SK-N-SH (cell line): ENCODE results near the gene ZBTB46.

ENCODE experiments used
- CHD2 ChIP-seq: fragments of 150-350 bp; IDR thresholded peaks from 2 replicates; pipeline ENCODE4 v1.6.1; 2018; ENCODE audit warnings: low read length; ENCODE audit not compliant: partially characterized antibody
- CTCF ChIP-seq: fragments of 200-600 bp; sonication (generic); IDR thresholded peaks from 2 replicates; pipeline ENCODE4 v1.6.1; 2017; ENCODE audit warnings: antibody characterized with exemption, mild to moderate bottlenecking, moderate library complexity
- ELF1 ChIP-seq: IDR thresholded peaks from 2 replicates; pipeline ENCODE4 v1.4.0; 2012
- EP300 ChIP-seq, 2 experiments: IDR thresholded peaks; 2 replicates each; pipeline versions ENCODE4 v1.4.0 to v1.6.1; 2012; ENCODE audit warnings: borderline replicate concordance in 1 of 2, low read depth in 1 of 2, low read length in 1 of 2
- JUND ChIP-seq: IDR thresholded peaks from 2 replicates; pipeline ENCODE4 v1.4.0; 2012
- MAX ChIP-seq: IDR thresholded peaks from 2 replicates; pipeline ENCODE4 v1.4.0; 2012; ENCODE audit warnings: low read depth
- NFIC ChIP-seq: IDR thresholded peaks from 2 replicates; pipeline ENCODE4 v1.4.0; 2012; ENCODE audit warnings: borderline replicate concordance
- POLR2AphosphoS5 ChIP-seq: IDR thresholded peaks from 2 replicates; pipeline ENCODE4 v1.6.1; 2012; ENCODE audit warnings: low read depth, low read length
- RAD21 ChIP-seq: IDR thresholded peaks from 2 replicates; pipeline ENCODE4 v1.6.1; 2012; ENCODE audit warnings: mild to moderate bottlenecking, low read length
- RCOR1 ChIP-seq: fragments of 150-350 bp; IDR thresholded peaks from 2 replicates; pipeline ENCODE4 v1.6.1; 2017; ENCODE audit warnings: antibody characterized with exemption, low read length

DNA sequence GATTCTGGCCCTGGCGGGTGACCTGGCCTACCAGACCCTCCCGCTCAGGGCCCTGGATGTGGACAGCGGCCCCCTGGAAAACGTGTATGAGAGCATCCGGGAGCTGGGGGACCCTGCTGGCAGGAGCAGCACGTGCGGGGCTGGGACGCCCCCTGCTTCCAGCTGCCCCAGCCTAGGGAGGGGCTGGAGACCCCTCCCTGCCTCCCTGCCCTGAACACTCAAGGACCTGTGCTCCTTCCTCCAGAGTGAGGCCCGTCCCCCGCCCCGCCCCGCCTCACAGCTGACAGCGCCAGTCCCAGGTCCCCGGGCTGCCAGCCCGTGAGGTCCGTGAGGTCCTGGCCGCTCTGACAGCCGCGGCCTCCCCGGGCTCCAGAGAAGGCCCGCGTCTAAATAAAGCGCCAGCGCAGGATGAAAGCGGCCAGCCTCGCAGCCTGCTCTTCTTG is 92.4 kb downstream of the ZBTB46 start:
- TF ChIP-seq CTCF = no peak
- TF ChIP-seq ELF1 = no peak
- TF ChIP-seq EP300 (IDR thresholded peaks at IDR 0.05; ENCODE audit: borderline replicate concordance in 1 of 2, low read depth in 1 of 2, low read length in 1 of 2) = no peak
- no peak for TF ChIP-seq RCOR1
- no peak for TF ChIP-seq RAD21
- TF ChIP-seq MAX = no peak
- no peak for TF ChIP-seq NFIC
- no peak for TF ChIP-seq CHD2
- TF ChIP-seq POLR2AphosphoS5 = no peak
- TF ChIP-seq JUND = no peak
